GM23338 (cell line): ENCODE measurements around the gene KCNJ16. TPM values are rescaled to one million over a fixed set of nuclear protein-coding genes. Genes with fewer than 3 reads are reported as not detected.

Experiments
- ATAC-seq: fragments of 200-7000 bp; cut with Tn5 transposase; 3 replicates; pipeline ENCODE4 v1.9.1; 2020
- DNase-seq: peaks from one replicate; pipeline ENCODE4 v3.0.0-alpha.2; 2015; ENCODE audit warnings: low spot score
- H2AFZ ChIP-seq: fragments of 200-600 bp; sonication (generic); 2 replicates; pipeline ENCODE4 v1.8.0; 2016; ENCODE audit warnings: antibody characterized with exemption, mild to moderate bottlenecking, moderate library complexity
- H3F3A ChIP-seq: fragments of 200-600 bp; sonication (generic); replicated peaks from 2 replicates; pipeline ENCODE4 v1.8.0; 2017; ENCODE audit warnings: antibody characterized with exemption, mixed run types, low read depth
- H3K27ac ChIP-seq: fragments of 200-600 bp; sonication (generic); 2 replicates; pipeline ENCODE4 v1.6.1; 2016; ENCODE audit warnings: low read depth
- H3K27me3 ChIP-seq: fragments of 200-600 bp; sonication (generic); 2 replicates; pipeline ENCODE4 v1.8.0; 2016; ENCODE audit warnings: mild to moderate bottlenecking, mixed run types, moderate library complexity; ENCODE audit not compliant: insufficient read depth
- H3K36me3 ChIP-seq: fragments of 200-600 bp; sonication (generic); 2 replicates; pipeline ENCODE4 v1.8.0; 2016; ENCODE audit warnings: mild to moderate bottlenecking; ENCODE audit not compliant: insufficient read depth
- H3K4me1 ChIP-seq: fragments of 200-600 bp; sonication (generic); 2 replicates; pipeline ENCODE4 v1.8.0; 2016; ENCODE audit warnings: mild to moderate bottlenecking, moderate library complexity; ENCODE audit not compliant: insufficient read depth
- H3K4me2 ChIP-seq: fragments of 200-600 bp; sonication (generic); 2 replicates; pipeline ENCODE4 v1.7.1; 2017; ENCODE audit warnings: mixed run types
- H3K4me3 ChIP-seq: fragments of 200-600 bp; sonication (generic); 2 replicates; pipeline ENCODE4 v1.6.1; 2016; ENCODE audit warnings: mixed run types
- H3K79me2 ChIP-seq: fragments of 200-600 bp; sonication (generic); replicated peaks from 2 replicates; pipeline ENCODE4 v1.8.0; 2017; ENCODE audit warnings: mild to moderate bottlenecking; ENCODE audit not compliant: insufficient read depth
- H3K9me2 ChIP-seq: fragments of 200-600 bp; sonication (generic); 2 replicates; pipeline ENCODE4 v1.8.0; 2017; ENCODE audit not compliant: insufficient read depth
- H4K20me1 ChIP-seq: fragments of 200-600 bp; sonication (generic); replicated peaks from 2 replicates; pipeline ENCODE4 v1.8.0; 2017; ENCODE audit warnings: mild to moderate bottlenecking; ENCODE audit not compliant: insufficient read depth
- H3K27ac Mint-ChIP-seq: 2 replicates; pipeline ENCODE4 v1.8.0; 2020; ENCODE audit warnings: inconsistent platforms, mild to moderate bottlenecking, moderate library complexity, mixed read lengths
- H3K27me3 Mint-ChIP-seq: 3 replicates; pipeline ENCODE4 v1.8.0; 2022; ENCODE audit warnings: low read depth, mild to moderate bottlenecking, moderate library complexity, mixed read lengths, inconsistent platforms; ENCODE audit not compliant: insufficient read depth, poor library complexity
- H3K36me3 Mint-ChIP-seq: 3 replicates; pipeline ENCODE4 v1.8.0; 2021; ENCODE audit warnings: low read depth, mild to moderate bottlenecking, inconsistent platforms, moderate library complexity, mixed read lengths
- H3K4me1 Mint-ChIP-seq: 3 replicates; pipeline ENCODE4 v1.8.0; 2020; ENCODE audit warnings: mild to moderate bottlenecking, inconsistent platforms, mixed read lengths
- H3K4me3 Mint-ChIP-seq: 3 replicates; pipeline ENCODE4 v1.8.0; 2021; ENCODE audit warnings: moderate library complexity, mild to moderate bottlenecking, inconsistent platforms, mixed read lengths
- H3K9me3 Mint-ChIP-seq: 3 replicates; pipeline ENCODE4 v1.8.0; 2020; ENCODE audit warnings: moderate library complexity, mild to moderate bottlenecking, inconsistent platforms, mixed read lengths
- CREB1 ChIP-seq: fragments of 250-450 bp; sonication (Bioruptor Pico); IDR thresholded peaks from 2 replicates; pipeline ENCODE4 v1.5.0; 2020; ENCODE audit warnings: low read depth, mild to moderate bottlenecking, moderate library complexity
- CTCF ChIP-seq, 2 experiments: fragments of 200-600 bp in 1 of 2; sonication (generic) in 1 of 2; conservative IDR thresholded peaks; 2 replicates each; pipeline versions ENCODE4 v1.5.1 to v1.6.1; 2016 to 2017; ENCODE audit warnings: antibody characterized with exemption in 2 of 2, low read depth in 2 of 2, mild to moderate bottlenecking in 2 of 2, moderate library complexity in 1 of 2
- ETS1 ChIP-seq: IDR thresholded peaks from 2 replicates; pipeline ENCODE4 v1.6.1; 2016; ENCODE audit warnings: antibody characterized with exemption
- EZH2 ChIP-seq: fragments of 200-600 bp; sonication (generic); IDR thresholded peaks from one replicate; pipeline ENCODE4 v1.8.0; 2017; ENCODE audit warnings: antibody characterized with exemption, mild to moderate bottlenecking, low read depth; ENCODE audit not compliant: unreplicated experiment
- EZH2phosphoT487 ChIP-seq: fragments of 200-600 bp; sonication (generic); IDR thresholded peaks from one replicate; pipeline ENCODE4 v1.8.1; 2018; ENCODE audit warnings: antibody characterized with exemption; ENCODE audit not compliant: unreplicated experiment
- JUNB ChIP-seq: IDR thresholded peaks from one replicate; pipeline ENCODE4 v1.6.1; 2016; ENCODE audit warnings: antibody characterized with exemption; ENCODE audit not compliant: unreplicated experiment
- REST ChIP-seq: IDR thresholded peaks from one replicate; pipeline ENCODE4 v1.6.1; 2018; ENCODE audit warnings: antibody characterized with exemption; ENCODE audit not compliant: unreplicated experiment
- STAT1 ChIP-seq: IDR thresholded peaks from one replicate; pipeline ENCODE4 v1.6.1; 2016; ENCODE audit warnings: antibody characterized with exemption; ENCODE audit not compliant: unreplicated experiment
- ZNF114 ChIP-seq: fragments of 250-450 bp; sonication (Bioruptor Pico); IDR thresholded peaks from 2 replicates; pipeline ENCODE4 v1.5.0; 2020; ENCODE audit warnings: mild to moderate bottlenecking, moderate library complexity
- ZNF462 ChIP-seq: fragments of 250-450 bp; sonication (Bioruptor Pico); IDR thresholded peaks from 2 replicates; pipeline ENCODE4 v1.5.0; 2020; ENCODE audit warnings: mild to moderate bottlenecking, moderate library complexity
- polyA plus RNA-seq: library from polyadenylated mRNA; unstranded; fragments of >200 nt; fragmentation: Nextera tagmentation; extraction: Ambion mirVana; gene quantifications from 2 replicates; pipeline ENCODE4 v1.2.1, GENCODE V29; 2016
- total RNA-seq: library from RNA; depleted of rRNA; stranded (reverse); fragments of >200 nt; shearing (Covaris generic); gene quantifications from 2 replicates; pipeline ENCODE4 v1.2.3, GENCODE V29; 2014

The KCNJ16 gene
- total and polyA plus RNA-seq, 2 experiments from 2014 or later: not detected

GRCh38 chr17:70067134-70067533 lies 7.9 kb upstream of the KCNJ16 start (continued):
- no peak for TF ChIP-seq ZNF462
- TF ChIP-seq ZNF114: no peak
- no peak for TF ChIP-seq JUNB
- TF ChIP-seq REST: no peak

- Mint-ChIP-seq H3K36me3 (no peaks in the 10 kb centered on the region), H3K27me3 (no peaks in the 10 kb centered on the region), H3K9me3 (no peaks in the 10 kb centered on the region), H3K27ac (no peak overlapping the region; the same call in 1 of the 2 replicates), H3K4me1 (peaks cover 15% of the 10 kb centered on the region; the same call in 2 of the 3 replicates), H3K4me3 (no peak overlapping the region)
- H3K9me2 ChIP-seq: no peaks in the 10 kb centered on the region
- ATAC-seq (no peak), DNase-seq (no peak)
- H3K27me3 ChIP-seq: no peaks in the 10 kb centered on the region
- H3K79me2 ChIP-seq: no peaks in the 10 kb centered on the region
- H3K4me3 ChIP-seq: no peak overlapping the region
- no peak overlapping the region for H2AFZ ChIP-seq
- 0 out of 2 replicates have a peak overlapping the region, but pooled peaks have one; percentile 23 for H3K4me2 ChIP-seq
- no peaks in the 10 kb centered on the region for H3K36me3 ChIP-seq
- H3F3A ChIP-seq: no peaks in the 10 kb centered on the region
- no peak overlapping the region for H3K27ac ChIP-seq
- peaks cover 11% of the 10 kb centered on the region; the same call in 1 of the 2 replicates for H3K4me1 ChIP-seq
- no peaks in the 10 kb centered on the region for H4K20me1 ChIP-seq
- no peak for TF ChIP-seq STAT1
- TF ChIP-seq CREB1 (CRISPR knock-in tag): no peak
- TF ChIP-seq ETS1: no peak
- no peak for TF ChIP-seq CTCF (conservative IDR thresholded peaks at IDR 0.05; ENCODE audit: low read depth in 2 of 2)
- TF ChIP-seq ZNF114: no peak
- no peak for TF ChIP-seq EZH2phosphoT487
- TF ChIP-seq JUNB: no peak
- no peak for TF ChIP-seq EZH2
Observed at GRCh38 chr17:70070305-70071027, 4.6 kb upstream of the KCNJ16 start.
